ENCODE measurements around the gene RNF180. TPM values are rescaled to one million over a fixed set of nuclear protein-coding genes. Genes with fewer than 3 reads are reported as not detected.

Gene RNF180
- total and polyA plus RNA-seq, 2 of the 13 experiments (the other 11 are each of a cell fraction or from before 2014, with no cell fraction given) = 0.20 TPM; not detected in 1

GRCh38 chr5:64298586-64298985 is 132.9 kb downstream of the RNF180 start:
- in situ Hi-C loops (cut with HindIII; ENCODE audit: extremely low pct_ligation_motif_present, low pct_unique_long_range_greater_than_20kb) (no loop called here), intact Hi-C loops (cut with micrococcal nuclease; ENCODE audit: unreplicated experiment) (no loop called here)
- BruUV-seq (replicated peaks) = no TSS peak
- no peaks in the 10 kb centered on the region for H3K36me3 ChIP-seq (replicated peaks in 1 of 2; ENCODE audit: control insufficient read depth in 1 of 2, insufficient read depth in 2 of 2, low read length in 2 of 2)
- ChIA-PET POLR2A (no interaction called here), CTCF (ENCODE audit: low intra/inter-chr PET ratio, low total read pairs) (no interaction called here)
- ATAC-seq (no peak), DNase-seq (ENCODE audit: low spot score) (no peak), FAIRE-seq (no peak)
- H3K9me3 ChIP-seq (ENCODE audit: low read length) = no peaks in the 10 kb centered on the region
- WGBS (ENCODE audit: low lambda C conversion rate) = 35% methylated on average over 1 of the region's 1 CpG
- H3K27ac ChIP-seq (ENCODE audit: extremely low read length, insufficient read depth, low read length) = no peak overlapping the region
- no peak overlapping the region for H2AFZ ChIP-seq (ENCODE audit: low read length)
- no peaks in the 10 kb centered on the region for H3K4me1 ChIP-seq (ENCODE audit: insufficient read depth, low read length)
- TF ChIP-seq PAF1 (CRISPR knock-in tag; IDR thresholded peaks at IDR 0.05) (no peak), ZNF580 (CRISPR knock-in tag; IDR thresholded peaks at IDR 0.05; ENCODE audit: borderline replicate concordance, low read depth) (no peak)
- no peaks in the 10 kb centered on the region for H4K20me1 ChIP-seq (ENCODE audit: insufficient read depth, low read length)
- no peaks in the 10 kb centered on the region for H3K79me2 ChIP-seq (ENCODE audit: insufficient read depth, low read length)
- H3K4me2 ChIP-seq (ENCODE audit: low read depth, low read length) = no peak overlapping the region
- H3K9ac ChIP-seq (ENCODE audit: insufficient read depth, low read depth, low read length) = no peak overlapping the region
- H3K4me3 ChIP-seq (replicated peaks in 1 of 3; ENCODE audit: insufficient read depth in 1 of 3, low read depth in 2 of 3, low read length in 3 of 3) = no peak overlapping the region
- H3K27me3 ChIP-seq (ENCODE audit: control insufficient read depth in 1 of 2, insufficient read depth in 2 of 2, low read length in 2 of 2) = no peaks in the 10 kb centered on the region

GRCh38 chr5:64299805-64300204 is 134.2 kb downstream of the RNF180 start:
- intact Hi-C loops (cut with micrococcal nuclease; ENCODE audit: unreplicated experiment) = no loop called here
- no peak for TF ChIP-seq ZUFSP (CRISPR knock-in tag; IDR thresholded peaks at IDR 0.05; ENCODE audit: borderline replicate concordance)
- no peak for TF ChIP-seq ARID4A (CRISPR knock-in tag; IDR thresholded peaks at IDR 0.05; ENCODE audit: borderline replicate concordance)
- TF ChIP-seq IRF1 (CRISPR knock-in tag; IDR thresholded peaks at IDR 0.05; ENCODE audit: low read depth) = no peak
- no peak for TF ChIP-seq NFIB (CRISPR knock-in tag; IDR thresholded peaks at IDR 0.05; ENCODE audit: borderline replicate concordance)
- TF ChIP-seq ZFP41 (CRISPR knock-in tag; IDR thresholded peaks at IDR 0.05; ENCODE audit: borderline replicate concordance) = no peak
- TF ChIP-seq ZNF276 (CRISPR knock-in tag; IDR thresholded peaks at IDR 0.05; ENCODE audit: low read depth) = no peak
- no peak for TF ChIP-seq ZNF556 (CRISPR knock-in tag; IDR thresholded peaks at IDR 0.05; ENCODE audit: borderline replicate concordance)
- Histone ChIP-seq H4K20me1 (ENCODE audit: insufficient read depth, low read length) (no peaks in the 10 kb centered on the region), H3K9me3 (ENCODE audit: low read length) (no peaks in the 10 kb centered on the region), H3K4me1 (ENCODE audit: insufficient read depth, low read length) (no peaks in the 10 kb centered on the region), H3K4me2 (ENCODE audit: low read depth, low read length) (no peak overlapping the region), H3K36me3 (replicated peaks in 1 of 2; ENCODE audit: control insufficient read depth in 1 of 2, insufficient read depth in 2 of 2, low read length in 2 of 2) (no peaks in the 10 kb centered on the region), H3K27me3 (ENCODE audit: control insufficient read depth in 1 of 2, insufficient read depth in 2 of 2, low read length in 2 of 2) (no peaks in the 10 kb centered on the region), H3K9ac (ENCODE audit: insufficient read depth, low read depth, low read length) (no peak overlapping the region), H3K4me3 (replicated peaks in 1 of 3; ENCODE audit: insufficient read depth in 1 of 3, low read depth in 2 of 3, low read length in 3 of 3) (no peak overlapping the region), H2AFZ (ENCODE audit: low read length) (no peak overlapping the region), H3K27ac (ENCODE audit: extremely low read length, insufficient read depth, low read length) (no peak overlapping the region), H3K79me2 (ENCODE audit: insufficient read depth, low read length) (no peaks in the 10 kb centered on the region)
- no peak for FAIRE-seq
- no peak for ATAC-seq
- no TSS peak for BruUV-seq (replicated peaks)
- in situ Hi-C loops (cut with HindIII; ENCODE audit: extremely low pct_ligation_motif_present, low pct_unique_long_range_greater_than_20kb) = no loop called here
- ChIA-PET CTCF (ENCODE audit: low intra/inter-chr PET ratio, low total read pairs) (no interaction called here), POLR2A (no interaction called here)
- 11% methylated on average over 2 of the region's 2 CpGs for WGBS (ENCODE audit: low lambda C conversion rate)
- DNase-seq (ENCODE audit: low spot score) = no peak

All from HepG2 (cell line).